C4-2B (cell line): ENCODE measurements around the gene HORMAD2.

ENCODE experiments used
- ZFX ChIP-seq: fragments of 450-650 bp; IDR thresholded peaks from 2 replicates; pipeline ENCODE4 v1.6.1; 2017
- TF ChIP-seq, protein P1 (sequence below): fragments of 450-650 bp; conservative IDR thresholded peaks from 2 replicates; pipeline ENCODE4 v1.5.1; 2017; ENCODE audit warnings: mild to moderate bottlenecking

DNA sequence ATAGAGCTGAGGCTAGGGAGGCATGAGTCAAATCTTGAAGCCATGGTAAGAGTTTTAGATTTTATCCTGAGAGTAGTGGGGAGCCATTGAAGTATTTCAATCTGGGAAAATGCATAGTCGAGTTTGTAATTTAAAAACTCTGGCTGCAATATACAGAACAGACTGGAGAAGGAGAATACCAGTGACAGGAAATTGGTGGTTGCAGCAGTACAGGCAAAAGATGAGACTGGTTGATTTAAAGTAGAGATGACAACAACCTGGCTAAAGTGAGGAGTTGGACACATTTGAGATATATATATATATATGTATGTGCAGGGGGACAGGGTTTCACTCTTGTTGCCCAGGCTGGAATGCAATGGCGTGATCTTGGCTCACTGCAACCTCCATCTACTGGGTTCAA, 6.2 kb downstream of the HORMAD2 start:
- TF ChIP-seq, protein P1, sequence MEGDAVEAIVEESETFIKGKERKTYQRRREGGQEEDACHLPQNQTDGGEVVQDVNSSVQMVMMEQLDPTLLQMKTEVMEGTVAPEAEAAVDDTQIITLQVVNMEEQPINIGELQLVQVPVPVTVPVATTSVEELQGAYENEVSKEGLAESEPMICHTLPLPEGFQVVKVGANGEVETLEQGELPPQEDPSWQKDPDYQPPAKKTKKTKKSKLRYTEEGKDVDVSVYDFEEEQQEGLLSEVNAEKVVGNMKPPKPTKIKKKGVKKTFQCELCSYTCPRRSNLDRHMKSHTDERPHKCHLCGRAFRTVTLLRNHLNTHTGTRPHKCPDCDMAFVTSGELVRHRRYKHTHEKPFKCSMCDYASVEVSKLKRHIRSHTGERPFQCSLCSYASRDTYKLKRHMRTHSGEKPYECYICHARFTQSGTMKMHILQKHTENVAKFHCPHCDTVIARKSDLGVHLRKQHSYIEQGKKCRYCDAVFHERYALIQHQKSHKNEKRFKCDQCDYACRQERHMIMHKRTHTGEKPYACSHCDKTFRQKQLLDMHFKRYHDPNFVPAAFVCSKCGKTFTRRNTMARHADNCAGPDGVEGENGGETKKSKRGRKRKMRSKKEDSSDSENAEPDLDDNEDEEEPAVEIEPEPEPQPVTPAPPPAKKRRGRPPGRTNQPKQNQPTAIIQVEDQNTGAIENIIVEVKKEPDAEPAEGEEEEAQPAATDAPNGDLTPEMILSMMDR: no peak
- no peak for TF ChIP-seq ZFX
